Measurements from ENCODE around the gene CEND1.

CEND1 gene

DNA sequence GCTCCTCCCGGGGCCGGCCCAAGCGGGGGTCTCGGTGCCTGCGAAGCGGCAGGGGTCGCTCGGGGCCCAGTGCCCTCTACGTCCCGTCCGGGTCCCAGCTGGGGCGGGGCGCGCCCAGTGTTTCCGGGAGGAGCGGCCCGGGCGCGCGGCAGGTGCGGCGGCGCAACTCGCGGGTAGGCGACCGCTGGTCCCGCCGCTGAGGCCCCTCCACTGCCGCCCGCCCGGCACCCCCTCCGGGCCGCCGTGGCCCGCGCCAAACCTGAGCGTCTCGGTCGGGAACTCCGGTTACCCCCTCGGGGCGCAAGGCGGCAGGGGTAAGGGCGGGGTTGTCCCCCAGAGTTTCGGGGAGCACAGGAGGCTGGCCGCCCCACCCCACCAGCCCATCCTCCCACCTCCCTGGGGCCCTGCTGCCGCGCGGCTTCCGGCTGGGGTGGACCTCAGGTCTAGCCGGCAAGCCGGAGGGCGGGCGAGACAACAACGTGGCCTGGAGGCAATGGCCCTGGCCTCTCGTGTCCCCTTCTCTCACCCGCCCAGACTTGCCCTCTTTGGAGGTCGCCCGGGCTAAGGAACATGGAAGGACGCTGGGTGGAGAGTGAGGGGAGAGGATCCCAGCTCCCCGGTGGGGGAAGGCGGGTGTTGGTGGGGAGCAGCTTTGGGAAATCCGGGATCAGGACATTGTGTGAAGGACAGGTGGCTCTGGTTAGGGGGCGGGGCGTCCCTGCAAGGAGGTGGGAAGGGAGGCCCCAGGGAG lies 37.4 kb upstream of the CEND1 start:
- no peak for DNase-seq

GRCh38 chr11:826836-827145 lies 36.9 kb upstream of the CEND1 start:
- no peak for DNase-seq

DNA sequence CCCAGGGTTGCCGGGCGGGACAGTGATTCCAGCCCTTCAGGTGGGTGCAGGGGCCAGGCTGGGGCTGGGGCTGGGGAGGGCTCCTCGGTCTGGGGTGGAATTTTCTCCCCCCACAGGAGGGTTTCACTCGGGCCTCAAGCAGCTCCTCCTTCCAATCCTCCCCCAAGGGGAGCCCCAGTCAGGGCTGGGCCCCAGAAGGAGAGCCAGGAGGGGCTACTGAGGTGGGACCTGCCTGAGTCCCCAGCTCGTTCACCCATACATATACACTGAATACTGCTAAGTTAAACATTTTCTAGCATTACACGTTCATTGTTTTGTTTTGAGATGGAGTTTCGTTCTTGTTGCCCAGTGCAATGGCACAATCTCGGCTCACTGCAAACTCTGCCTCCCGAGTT lies 36.3 kb upstream of the CEND1 start:
- no peak for DNase-seq

GRCh38 chr11:825366-826226 lies 35.7 kb upstream of the CEND1 start:
- no peak for DNase-seq

DNA sequence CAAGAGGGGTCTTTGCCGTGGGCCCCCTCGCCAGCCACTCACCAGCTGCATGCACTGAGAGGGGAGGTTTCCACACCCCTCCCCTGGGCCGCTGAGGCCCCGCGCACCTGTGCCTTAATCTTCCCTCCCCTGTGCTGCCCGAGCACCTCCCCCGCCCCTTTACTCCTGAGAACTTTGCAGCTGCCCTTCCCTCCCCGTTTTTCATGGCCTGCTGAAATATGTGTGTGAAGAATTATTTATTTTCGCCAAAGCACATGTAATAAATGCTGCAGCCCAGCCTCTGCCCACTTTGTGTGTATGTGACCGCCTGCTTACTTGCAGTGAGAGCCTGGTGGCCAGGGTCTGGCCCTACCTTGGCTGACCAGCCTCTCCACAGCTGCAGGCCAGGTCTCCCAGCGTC lies 35.1 kb upstream of the CEND1 start:
- DNase-seq = no peak

DNA sequence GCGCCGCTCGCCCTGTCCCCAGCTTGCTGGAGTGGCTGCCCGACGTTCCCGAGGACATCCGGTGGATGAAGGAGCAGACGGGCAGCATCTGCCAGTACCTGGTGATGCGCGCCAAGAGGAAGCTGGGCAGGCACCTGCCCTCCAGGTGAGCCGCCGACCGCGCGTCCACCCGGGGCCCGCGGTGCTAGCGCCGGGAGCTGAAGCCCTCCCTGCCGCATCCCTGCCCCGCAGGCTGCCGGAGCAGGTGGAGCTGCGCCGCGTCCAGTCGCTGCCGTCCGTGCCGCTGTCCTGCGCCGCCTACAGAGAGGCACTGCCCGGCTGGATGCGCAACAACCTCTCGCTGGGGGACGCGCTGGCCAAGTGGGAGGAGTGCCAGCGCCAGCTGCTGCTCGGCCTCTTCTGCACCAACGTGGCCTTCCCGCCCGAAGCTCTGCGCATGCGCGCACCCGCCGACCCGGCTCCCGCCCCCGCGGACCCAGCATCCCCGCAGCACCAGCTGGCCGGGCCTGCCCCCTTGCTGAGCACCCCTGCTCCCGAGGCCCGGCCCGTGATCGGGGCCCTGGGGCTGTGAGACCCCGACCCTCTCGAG lies 34.5 kb upstream of the CEND1 start:
- no peak for DNase-seq

GRCh38 chr11:823441-824291 lies 33.8 kb upstream of the CEND1 start:
- no peak for DNase-seq

DNA sequence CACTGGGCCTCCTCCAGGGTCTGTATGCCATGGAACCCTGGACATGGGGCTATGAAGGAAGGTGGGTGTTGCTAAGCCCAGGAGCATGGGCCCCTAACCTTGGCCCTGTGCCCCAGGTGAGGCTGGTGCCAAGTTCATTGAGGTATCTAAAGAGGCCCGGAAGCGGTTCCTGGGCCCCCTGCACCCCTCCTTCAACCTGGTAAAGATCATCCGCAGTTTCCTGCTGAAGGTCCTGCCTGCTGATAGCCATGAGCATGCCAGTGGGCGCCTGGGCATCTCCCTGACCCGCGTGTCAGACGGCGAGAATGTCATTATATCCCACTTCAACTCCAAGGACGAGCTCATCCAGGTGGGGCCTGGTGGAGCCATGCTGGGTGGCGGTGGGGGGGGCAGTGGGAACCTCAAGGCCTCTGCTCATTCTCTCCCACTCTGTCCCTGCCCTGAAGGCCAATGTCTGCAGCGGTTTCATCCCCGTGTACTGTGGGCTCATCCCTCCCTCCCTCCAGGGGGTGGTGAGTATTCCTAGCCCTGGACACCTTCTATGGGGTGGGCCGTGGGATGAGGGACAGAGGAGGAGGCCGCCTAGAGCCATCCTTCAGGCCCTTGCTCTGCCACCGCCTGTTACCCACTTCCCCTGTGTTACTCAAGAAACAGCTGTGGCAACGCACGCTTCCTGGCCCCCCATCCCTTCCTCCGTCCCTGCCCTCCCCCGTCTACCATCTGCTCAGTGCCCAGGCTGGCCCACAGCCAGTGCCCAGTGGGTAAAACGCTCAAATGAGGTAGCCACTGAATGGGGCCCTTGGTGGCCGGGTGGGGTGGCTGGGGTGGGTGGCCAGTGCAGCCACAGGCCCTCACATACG lies 31.9 kb upstream of the CEND1 start:
- no peak for DNase-seq

- no peak for DNase-seq
Observed at GRCh38 chr11:820655-821511, 31.0 kb upstream of the CEND1 start.

GRCh38 chr11:819943-820649 lies 30.2 kb upstream of the CEND1 start:
- DNase-seq = peak; percentile 66 to 97 (median 86)

DNA sequence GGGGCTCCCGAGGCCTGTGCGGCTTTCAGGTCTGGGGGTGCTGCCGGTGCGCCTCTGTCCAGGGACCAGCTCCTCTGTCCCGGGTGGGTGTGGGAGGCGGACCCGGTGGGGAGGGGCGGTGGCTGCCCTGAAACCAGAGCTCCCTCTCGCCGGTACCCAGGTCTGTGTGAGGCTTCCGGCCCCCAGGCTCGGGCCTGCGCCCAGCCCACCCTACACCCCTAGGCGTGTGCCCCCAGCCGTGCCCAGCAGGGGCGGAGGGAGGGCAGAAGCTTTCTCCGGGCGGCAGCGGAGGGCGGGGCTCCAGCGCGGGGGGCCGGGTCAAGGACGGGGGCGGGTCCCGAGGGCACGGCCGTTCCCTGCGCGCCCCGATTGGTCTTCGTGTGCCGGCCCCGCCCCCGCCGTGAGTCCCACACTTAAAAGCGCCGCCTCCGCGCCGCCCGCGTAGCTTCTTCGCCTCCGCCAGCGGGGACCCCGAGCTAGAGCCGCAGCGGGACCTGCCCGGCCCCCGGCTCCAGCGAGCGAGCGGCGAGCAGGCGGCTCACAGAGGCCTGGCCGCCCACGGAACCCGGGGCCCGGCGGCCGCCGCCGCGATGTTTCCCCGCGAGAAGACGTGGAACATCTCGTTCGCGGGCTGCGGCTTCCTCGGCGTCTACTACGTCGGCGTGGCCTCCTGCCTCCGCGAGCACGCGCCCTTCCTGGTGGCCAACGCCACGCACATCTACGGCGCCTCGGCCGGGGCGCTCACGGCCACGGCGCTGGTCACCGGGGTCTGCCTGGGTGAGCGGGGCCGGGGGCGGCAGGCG lies 29.4 kb upstream of the CEND1 start:
- peak; percentile 66 to 89 (median 80) for DNase-seq

- no peak for DNase-seq
Observed at GRCh38 chr11:818396-819128, 28.7 kb upstream of the CEND1 start, which contains the start of gene PNPLA2. Gene PNPLA2 (plus strand): TSS chr11:818914. CDS start chr11:819719, 805 bp downstream.

- DNase-seq = no peak
Observed at GRCh38 chr11:816433-816779, 26.5 kb upstream of the CEND1 start.

GRCh38 chr11:815675-816432 lies 26.0 kb upstream of the CEND1 start:
- DNase-seq = no peak

- DNase-seq = no peak
Observed at GRCh38 chr11:813456-814096, 23.7 kb upstream of the CEND1 start.

- DNase-seq = no peak
Observed at GRCh38 chr11:813072-813455, 23.2 kb upstream of the CEND1 start.

DNA sequence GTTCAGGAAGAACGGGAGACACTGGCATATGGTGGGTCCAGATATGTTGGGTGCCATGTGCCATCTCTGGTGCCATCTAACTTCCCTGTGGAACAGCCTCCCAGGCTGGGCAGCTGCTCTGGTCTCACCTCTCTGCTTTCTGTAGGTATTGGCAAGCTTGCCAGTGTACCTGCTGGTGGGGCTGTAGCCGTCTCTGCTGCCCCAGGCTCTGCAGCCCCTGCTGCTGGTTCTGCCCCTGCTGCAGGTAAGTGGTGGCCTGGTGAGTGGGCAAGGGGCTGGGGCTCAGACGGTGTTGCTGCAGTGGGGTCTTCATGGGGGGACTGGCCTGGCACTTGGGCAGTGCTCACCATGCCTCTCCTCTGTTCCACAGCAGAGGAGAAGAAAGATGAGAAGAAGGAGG lies 22.5 kb upstream of the CEND1 start:
- DNase-seq = no peak
